Neuronal stem cell (in vitro differentiated cells): ENCODE results near the gene IL19.
"Not testable (repeated sequence)": the region's sequence is repeated elsewhere in the genome, so short reads cannot be mapped to it uniquely, and the experiment has no call there.

Source experiments
- DNase-seq: peaks from one replicate; pipeline ENCODE4 v3.0.0-alpha.2; 2013; ENCODE audit warnings: low spot score
- H2AFZ ChIP-seq: one replicate; pipeline ENCODE4 v1.6.1; 2013; ENCODE audit warnings: mild to moderate bottlenecking, low read length, inconsistent platforms
- H2AK5ac ChIP-seq: 2 replicates; pipeline ENCODE4 v1.6.1; 2013; ENCODE audit warnings: low read depth, mild to moderate bottlenecking, inconsistent platforms, low read length, moderate library complexity, mixed read lengths
- H2BK120ac ChIP-seq: 2 replicates; pipeline ENCODE4 v1.6.1; 2013; ENCODE audit warnings: low read depth, mild to moderate bottlenecking, inconsistent platforms, low read length, moderate library complexity, mixed read lengths
- H2BK12ac ChIP-seq: one replicate; pipeline ENCODE4 v1.6.1; 2013; ENCODE audit warnings: low read length, inconsistent platforms
- H2BK15ac ChIP-seq: 2 replicates; pipeline ENCODE4 v1.6.1; 2013; ENCODE audit warnings: mild to moderate bottlenecking, low read length, inconsistent platforms, mixed read lengths
- H2BK5ac ChIP-seq: one replicate; pipeline ENCODE4 v1.6.1; 2013; ENCODE audit warnings: inconsistent platforms, mild to moderate bottlenecking, low read length, moderate library complexity
- H3K14ac ChIP-seq: one replicate; pipeline ENCODE4 v1.6.1; 2013; ENCODE audit warnings: low read length, inconsistent platforms
- H3K18ac ChIP-seq: 2 replicates; pipeline ENCODE4 v1.6.1; 2013; ENCODE audit warnings: low read length, inconsistent platforms
- H3K23ac ChIP-seq: 2 replicates; pipeline ENCODE4 v1.6.1; 2013; ENCODE audit warnings: low read depth, mild to moderate bottlenecking, mixed read lengths, low read length, inconsistent platforms; ENCODE audit not compliant: poor library complexity
- H3K27ac ChIP-seq: replicated peaks from 3 replicates; pipeline ENCODE4 v1.5.1; 2013; ENCODE audit warnings: low read length, inconsistent platforms
- H3K27me3 ChIP-seq, 3 experiments: 2 replicates each; pipeline ENCODE4 v1.6.1; 2013; ENCODE audit warnings: low read length in 3 of 3, mild to moderate bottlenecking in 2 of 3, inconsistent platforms in 1 of 3, low read depth in 1 of 3, mixed read lengths in 1 of 3, moderate library complexity in 1 of 3; ENCODE audit not compliant: control insufficient read depth in 3 of 3, insufficient read depth in 3 of 3
- H3K36me3 ChIP-seq, 2 donors: replicated peaks in 1 of 2; 2 replicates each; pipeline ENCODE4 v1.6.1; 2013; ENCODE audit warnings: low read length in 2 of 2; ENCODE audit not compliant: control insufficient read depth in 2 of 2, insufficient read depth in 2 of 2
- H3K4ac ChIP-seq: 2 replicates; pipeline ENCODE4 v1.6.1; 2013; ENCODE audit warnings: inconsistent platforms, mild to moderate bottlenecking, low read length, moderate library complexity
- H3K4me1 ChIP-seq, 2 donors: 1 replicate in 1 of 2; 2 replicates in 1 of 2; pipeline ENCODE4 v1.6.1; 2013; ENCODE audit warnings: low read length in 2 of 2, low read depth in 1 of 2; ENCODE audit not compliant: control insufficient read depth in 2 of 2, insufficient read depth in 1 of 2
- H3K4me2 ChIP-seq: one replicate; pipeline ENCODE4 v1.6.1; 2013; ENCODE audit warnings: mild to moderate bottlenecking, low read length, inconsistent platforms; ENCODE audit not compliant: insufficient read depth, poor library complexity, severe bottlenecking
- H3K4me3 ChIP-seq, 2 donors: 2 replicates each; pipeline ENCODE4 v1.5.1; 2013; ENCODE audit warnings: low read length in 2 of 2, mild to moderate bottlenecking in 2 of 2, inconsistent platforms in 1 of 2, moderate library complexity in 1 of 2
- H3K79me1 ChIP-seq: one replicate; pipeline ENCODE4 v1.6.1; 2013; ENCODE audit warnings: low read depth, mild to moderate bottlenecking, inconsistent platforms, low read length, moderate library complexity
- H3K9ac ChIP-seq: one replicate; pipeline ENCODE4 v1.6.1; 2013; ENCODE audit warnings: mild to moderate bottlenecking, low read depth, low read length, inconsistent platforms; ENCODE audit not compliant: poor library complexity
- H3K9me3 ChIP-seq, 2 donors: replicated peaks in 1 of 2; 2 replicates each; pipeline versions ENCODE3 to v1.6.1; 2013; ENCODE audit warnings: low read length in 2 of 2, mild to moderate bottlenecking in 2 of 2, inconsistent platforms in 1 of 2, low read depth in 1 of 2, mixed read lengths in 1 of 2, moderate library complexity in 1 of 2; ENCODE audit not compliant: control insufficient read depth in 2 of 2, insufficient read depth in 1 of 2
- H4K8ac ChIP-seq: one replicate; pipeline ENCODE4 v1.6.1; 2013; ENCODE audit warnings: low read depth, mild to moderate bottlenecking, inconsistent platforms, low read length, moderate library complexity
- H4K91ac ChIP-seq: one replicate; pipeline ENCODE4 v1.6.1; 2013; ENCODE audit warnings: low read length, low read depth, mild to moderate bottlenecking, inconsistent platforms; ENCODE audit not compliant: poor library complexity
- WGBS, 2 donors: extraction: QIAGEN DNeasy Blood & Tissue Kit; methylation state at CpG; one replicate each; pipeline ENCODE4 v1.1.7; 2013; ENCODE audit warnings: missing lambda C conversion rate in 2 of 2, mixed read lengths in 1 of 2; ENCODE audit not compliant: insufficient read length in 2 of 2, insufficient replicate concordance in 1 of 2; ENCODE audit errors: extremely low coverage in 2 of 2; 5-methylcytosine and 5-hydroxymethylcytosine counted together

The IL19 gene

GRCh38 chr1:206778031-206778430, 7.5 kb downstream of the IL19 start:
- no peak overlapping the region for H2BK5ac ChIP-seq
- no peaks in the 10 kb centered on the region for H3K36me3 ChIP-seq
- DNase-seq = no peak
- H3K4ac ChIP-seq = no peak overlapping the region
- H3K27ac ChIP-seq = no peak overlapping the region
- H3K79me1 ChIP-seq = no peaks in the 10 kb centered on the region
- H3K9ac ChIP-seq = no peak overlapping the region
- H3K9me3 ChIP-seq = no peaks in the 10 kb centered on the region
- H3K18ac ChIP-seq = no peak overlapping the region
- H3K23ac ChIP-seq = no peak overlapping the region
- no peak overlapping the region for H2AFZ ChIP-seq
- H2AK5ac ChIP-seq = no peak overlapping the region
- H2BK12ac ChIP-seq = no peak overlapping the region
- no peak overlapping the region for H3K4me3 ChIP-seq
- H3K4me1 ChIP-seq = no peaks in the 10 kb centered on the region
- WGBS, 2 donors = no CpG with 5 or more reads among the region's 7 CpGs
- no peak overlapping the region for H2BK15ac ChIP-seq
- H3K4me2 ChIP-seq = no peak overlapping the region
- H3K14ac ChIP-seq = no peak overlapping the region
- H4K8ac ChIP-seq = no peak overlapping the region
- H3K27me3 ChIP-seq = peaks cover 0 to 7% (median 0%) of the 10 kb centered on the region in 3 experiments
- no peak overlapping the region for H2BK120ac ChIP-seq
- no peak overlapping the region for H4K91ac ChIP-seq

- not testable (repeated sequence) for H3K4ac ChIP-seq, H3K4me2 ChIP-seq, H2AK5ac ChIP-seq, H2BK5ac ChIP-seq, H2BK15ac ChIP-seq, H3K27ac ChIP-seq, H3K79me1 ChIP-seq, H2AFZ ChIP-seq, H4K91ac ChIP-seq, H3K23ac ChIP-seq, H2BK120ac ChIP-seq, H3K14ac ChIP-seq, H3K36me3 ChIP-seq, H3K4me1 ChIP-seq, H4K8ac ChIP-seq, H2BK12ac ChIP-seq, H3K9me3 ChIP-seq, H3K9ac ChIP-seq, H3K18ac ChIP-seq, H3K4me3 ChIP-seq, DNase-seq
- WGBS, 2 donors = no CpG with 5 or more reads among the region's 6 CpGs
- H3K27me3 ChIP-seq = peaks cover 0 to 13% (median 0%) of the 10 kb centered on the region in 3 experiments
Measured at GRCh38 chr1:206778911-206779310, 8.3 kb downstream of the IL19 start.

- Histone ChIP-seq H3K27me3 (peaks cover 0 to 21% (median 0%) of the 10 kb centered on the region in 3 experiments), H3K4ac (no peak overlapping the region), H2BK15ac (no peak overlapping the region), H2AFZ (no peak overlapping the region), H2AK5ac (no peak overlapping the region), H3K9me3 (no peaks in the 10 kb centered on the region), H3K18ac (no peak overlapping the region), H3K14ac (no peak overlapping the region), H4K91ac (no peak overlapping the region), H2BK120ac (no peak overlapping the region), H3K36me3 (no peaks in the 10 kb centered on the region), H2BK12ac (no peak overlapping the region), H4K8ac (no peak overlapping the region), H3K4me1 (no peaks in the 10 kb centered on the region), H3K23ac (no peak overlapping the region), H3K27ac (no peak overlapping the region), H3K79me1 (no peaks in the 10 kb centered on the region), H3K9ac (no peak overlapping the region), H3K4me3 (no peak overlapping the region), H2BK5ac (no peak overlapping the region), H3K4me2 (no peak overlapping the region)
- WGBS, 2 donors = no CpG with 5 or more reads among the region's 2 CpGs
- no peak for DNase-seq
Measured at GRCh38 chr1:206779638-206780037, 9.1 kb downstream of the IL19 start.

- Histone ChIP-seq H3K9ac (no peak overlapping the region), H4K8ac (no peak overlapping the region), H2AK5ac (no peak overlapping the region), H4K91ac (no peak overlapping the region), H2AFZ (no peak overlapping the region), H3K27me3 (peaks cover 0 to 24% (median 0%) of the 10 kb centered on the region in 3 experiments), H3K9me3 (no peaks in the 10 kb centered on the region), H3K27ac (no peak overlapping the region), H3K79me1 (no peaks in the 10 kb centered on the region), H2BK15ac (no peak overlapping the region), H2BK12ac (no peak overlapping the region), H3K4me1 (no peaks in the 10 kb centered on the region), H2BK5ac (no peak overlapping the region), H3K4ac (no peak overlapping the region), H2BK120ac (no peak overlapping the region), H3K23ac (no peak overlapping the region), H3K14ac (no peak overlapping the region), H3K18ac (no peak overlapping the region), H3K4me2 (no peak overlapping the region), H3K4me3 (no peak overlapping the region), H3K36me3 (no peaks in the 10 kb centered on the region)
- DNase-seq = no peak
- WGBS, 2 donors = no CpG with 5 or more reads among the region's 2 CpGs
Measured at GRCh38 chr1:206782448-206782847, 11.9 kb downstream of the IL19 start.
